ENCODE measurements around the gene ATRX.
"Not testable (repeated sequence)": the region's sequence is repeated elsewhere in the genome, so short reads cannot be mapped to it uniquely, and the experiment has no call there.

Gene ATRX, protein sequence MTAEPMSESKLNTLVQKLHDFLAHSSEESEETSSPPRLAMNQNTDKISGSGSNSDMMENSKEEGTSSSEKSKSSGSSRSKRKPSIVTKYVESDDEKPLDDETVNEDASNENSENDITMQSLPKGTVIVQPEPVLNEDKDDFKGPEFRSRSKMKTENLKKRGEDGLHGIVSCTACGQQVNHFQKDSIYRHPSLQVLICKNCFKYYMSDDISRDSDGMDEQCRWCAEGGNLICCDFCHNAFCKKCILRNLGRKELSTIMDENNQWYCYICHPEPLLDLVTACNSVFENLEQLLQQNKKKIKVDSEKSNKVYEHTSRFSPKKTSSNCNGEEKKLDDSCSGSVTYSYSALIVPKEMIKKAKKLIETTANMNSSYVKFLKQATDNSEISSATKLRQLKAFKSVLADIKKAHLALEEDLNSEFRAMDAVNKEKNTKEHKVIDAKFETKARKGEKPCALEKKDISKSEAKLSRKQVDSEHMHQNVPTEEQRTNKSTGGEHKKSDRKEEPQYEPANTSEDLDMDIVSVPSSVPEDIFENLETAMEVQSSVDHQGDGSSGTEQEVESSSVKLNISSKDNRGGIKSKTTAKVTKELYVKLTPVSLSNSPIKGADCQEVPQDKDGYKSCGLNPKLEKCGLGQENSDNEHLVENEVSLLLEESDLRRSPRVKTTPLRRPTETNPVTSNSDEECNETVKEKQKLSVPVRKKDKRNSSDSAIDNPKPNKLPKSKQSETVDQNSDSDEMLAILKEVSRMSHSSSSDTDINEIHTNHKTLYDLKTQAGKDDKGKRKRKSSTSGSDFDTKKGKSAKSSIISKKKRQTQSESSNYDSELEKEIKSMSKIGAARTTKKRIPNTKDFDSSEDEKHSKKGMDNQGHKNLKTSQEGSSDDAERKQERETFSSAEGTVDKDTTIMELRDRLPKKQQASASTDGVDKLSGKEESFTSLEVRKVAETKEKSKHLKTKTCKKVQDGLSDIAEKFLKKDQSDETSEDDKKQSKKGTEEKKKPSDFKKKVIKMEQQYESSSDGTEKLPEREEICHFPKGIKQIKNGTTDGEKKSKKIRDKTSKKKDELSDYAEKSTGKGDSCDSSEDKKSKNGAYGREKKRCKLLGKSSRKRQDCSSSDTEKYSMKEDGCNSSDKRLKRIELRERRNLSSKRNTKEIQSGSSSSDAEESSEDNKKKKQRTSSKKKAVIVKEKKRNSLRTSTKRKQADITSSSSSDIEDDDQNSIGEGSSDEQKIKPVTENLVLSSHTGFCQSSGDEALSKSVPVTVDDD (N-terminal part only)

DNA sequence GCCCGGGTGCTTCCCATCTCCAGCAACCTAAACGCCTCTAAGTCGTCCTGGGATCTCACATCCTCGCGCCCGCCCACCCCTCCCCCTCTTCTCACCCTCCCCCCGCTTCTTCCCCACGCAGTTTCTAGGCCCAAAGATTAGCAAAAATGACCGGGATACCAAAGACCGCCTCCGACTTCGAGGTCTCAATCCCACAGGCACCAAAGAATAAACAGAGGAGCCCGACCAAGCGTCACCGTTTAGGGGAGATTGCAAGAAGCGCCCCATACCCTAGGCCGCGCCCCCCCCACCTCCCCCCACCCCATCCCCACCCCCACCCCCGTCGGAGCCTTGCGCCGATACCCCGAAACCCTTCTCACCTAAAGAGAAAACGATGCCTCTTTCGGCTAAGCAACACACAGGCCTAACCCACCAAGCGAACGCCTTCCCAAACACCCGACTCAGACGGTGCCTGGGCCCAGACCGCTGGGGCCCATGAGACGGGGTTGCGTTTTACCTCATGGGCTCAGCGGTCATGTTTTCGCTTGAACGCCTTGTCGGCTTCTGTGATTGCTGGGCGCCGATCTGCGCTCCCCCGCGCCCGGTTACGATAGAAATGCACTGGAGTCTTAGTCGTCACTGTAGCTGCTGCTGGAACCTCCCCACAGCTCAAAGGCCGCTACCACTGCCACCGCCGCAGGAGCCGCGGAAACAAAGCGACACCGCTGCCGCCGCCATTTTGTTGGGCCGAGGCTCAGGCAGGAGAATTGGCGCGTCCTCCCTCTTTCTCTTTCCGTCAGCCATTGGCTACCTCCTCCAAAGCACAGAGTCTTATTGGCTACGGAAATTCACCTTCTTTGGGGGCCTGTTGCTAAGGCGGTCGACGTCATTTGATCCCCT lies at the start of gene ATRX:
TSS of gene ATRX (minus strand) at position 731 of the 879 bp plus-strand sequence. CDS start at position 516, 215 bp downstream.
- TF ChIP-seq, protein P1, sequence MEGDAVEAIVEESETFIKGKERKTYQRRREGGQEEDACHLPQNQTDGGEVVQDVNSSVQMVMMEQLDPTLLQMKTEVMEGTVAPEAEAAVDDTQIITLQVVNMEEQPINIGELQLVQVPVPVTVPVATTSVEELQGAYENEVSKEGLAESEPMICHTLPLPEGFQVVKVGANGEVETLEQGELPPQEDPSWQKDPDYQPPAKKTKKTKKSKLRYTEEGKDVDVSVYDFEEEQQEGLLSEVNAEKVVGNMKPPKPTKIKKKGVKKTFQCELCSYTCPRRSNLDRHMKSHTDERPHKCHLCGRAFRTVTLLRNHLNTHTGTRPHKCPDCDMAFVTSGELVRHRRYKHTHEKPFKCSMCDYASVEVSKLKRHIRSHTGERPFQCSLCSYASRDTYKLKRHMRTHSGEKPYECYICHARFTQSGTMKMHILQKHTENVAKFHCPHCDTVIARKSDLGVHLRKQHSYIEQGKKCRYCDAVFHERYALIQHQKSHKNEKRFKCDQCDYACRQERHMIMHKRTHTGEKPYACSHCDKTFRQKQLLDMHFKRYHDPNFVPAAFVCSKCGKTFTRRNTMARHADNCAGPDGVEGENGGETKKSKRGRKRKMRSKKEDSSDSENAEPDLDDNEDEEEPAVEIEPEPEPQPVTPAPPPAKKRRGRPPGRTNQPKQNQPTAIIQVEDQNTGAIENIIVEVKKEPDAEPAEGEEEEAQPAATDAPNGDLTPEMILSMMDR (IDR thresholded peaks at IDR 0.05; ENCODE audit: low read depth, low read length) = no peak
- DNase-seq (ENCODE audit: extremely low read depth, low read depth) = peak; percentile 35

DNA sequence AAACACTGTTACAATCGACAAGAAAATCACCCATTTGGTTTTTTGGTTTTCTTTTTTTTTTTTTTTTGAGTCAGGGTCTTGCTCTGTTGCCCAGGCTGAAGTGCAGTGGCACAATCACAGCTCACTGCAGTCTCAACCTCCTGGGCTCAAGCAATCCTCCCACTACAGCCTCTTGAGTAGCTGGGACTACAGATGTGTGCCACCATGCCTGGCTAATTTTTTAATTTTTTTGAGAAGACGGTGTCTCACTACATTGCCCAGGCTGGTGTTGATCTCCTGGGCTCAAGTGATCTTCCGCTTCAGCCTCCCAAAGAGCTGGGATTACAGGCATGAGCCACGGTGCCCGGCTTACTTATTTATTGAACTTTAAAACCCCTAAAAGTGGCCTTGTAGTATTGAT lies 45.5 kb upstream of the ATRX start:
- not testable (repeated sequence) for DNase-seq (ENCODE audit: extremely low read depth, low read depth)

DNA sequence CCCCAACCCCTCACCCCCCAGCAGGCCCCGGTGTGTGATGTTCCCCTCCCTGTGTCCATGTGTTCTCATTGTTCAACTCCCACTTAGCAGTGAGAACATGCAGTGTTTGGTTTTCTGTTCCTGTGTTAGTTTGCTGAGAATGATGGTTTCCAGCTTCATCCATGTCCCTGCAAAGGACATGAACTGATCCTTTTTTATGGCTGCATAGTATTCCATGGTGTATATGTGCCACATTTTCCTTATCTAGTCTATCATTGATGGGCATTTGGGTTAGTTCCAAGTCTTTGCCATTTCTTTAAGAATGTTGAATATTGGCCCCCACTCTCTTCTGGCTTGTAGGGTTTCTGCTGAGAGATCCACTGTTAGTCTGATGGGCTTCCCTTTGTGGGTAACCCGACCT lies 36.0 kb upstream of the ATRX start:
- DNase-seq (ENCODE audit: extremely low read depth, low read depth) = not testable (repeated sequence)

DNA sequence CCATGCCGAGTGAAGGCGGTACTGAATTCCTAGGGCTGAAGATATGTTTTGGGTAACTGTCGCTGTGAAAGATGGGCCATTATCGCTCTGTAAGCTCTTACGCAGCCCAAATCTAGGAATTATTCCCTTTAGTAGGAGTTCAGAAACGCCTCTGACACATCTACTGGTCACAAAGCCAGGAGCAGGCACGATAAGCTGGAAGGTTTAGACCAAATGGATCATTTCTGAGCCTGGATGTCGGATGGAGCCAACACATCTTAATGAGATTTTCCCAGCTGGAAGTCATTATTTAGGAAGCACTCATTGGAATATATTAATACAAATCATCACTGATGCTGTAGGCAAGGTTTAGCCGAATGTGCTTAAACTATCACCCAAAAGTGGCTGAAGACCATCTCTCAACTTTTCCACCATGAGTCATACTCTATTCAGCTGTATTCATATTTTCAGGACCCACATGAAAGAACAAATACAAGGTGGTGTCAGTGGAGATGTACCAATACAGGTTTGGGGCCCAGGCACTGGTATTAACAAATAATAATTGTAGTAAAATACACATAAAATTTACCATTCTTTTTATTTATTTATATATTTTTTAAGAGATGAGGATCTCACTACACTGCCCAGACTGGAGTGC lies 34.2 kb upstream of the ATRX start:
- DNase-seq (ENCODE audit: extremely low read depth, low read depth) = no peak
- TF ChIP-seq, protein P1 (IDR thresholded peaks at IDR 0.05; ENCODE audit: low read depth, low read length) = no peak

DNA sequence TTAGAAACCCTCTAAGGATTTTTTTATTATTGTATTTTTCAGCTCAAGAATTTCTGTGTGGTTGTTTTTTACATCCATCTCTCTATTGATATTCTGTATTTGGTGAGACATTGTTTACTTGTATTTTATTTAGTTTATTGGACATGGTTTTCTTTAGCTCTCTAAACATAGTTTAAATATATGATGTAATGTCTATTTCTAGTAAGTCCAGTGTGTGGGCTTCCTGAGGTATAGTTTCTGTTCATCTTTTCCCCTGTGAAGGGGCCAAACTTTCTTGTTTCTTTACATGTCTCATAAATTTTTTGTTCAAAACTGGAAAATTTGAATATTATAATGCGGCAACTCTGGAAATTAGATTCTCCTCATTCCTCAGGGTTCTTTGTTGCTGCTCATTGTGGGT lies 28.2 kb upstream of the ATRX start:
- DNase-seq (ENCODE audit: extremely low read depth, low read depth) = no peak
- TF ChIP-seq, protein P1 (IDR thresholded peaks at IDR 0.05; ENCODE audit: low read depth, low read length) = no peak

DNA sequence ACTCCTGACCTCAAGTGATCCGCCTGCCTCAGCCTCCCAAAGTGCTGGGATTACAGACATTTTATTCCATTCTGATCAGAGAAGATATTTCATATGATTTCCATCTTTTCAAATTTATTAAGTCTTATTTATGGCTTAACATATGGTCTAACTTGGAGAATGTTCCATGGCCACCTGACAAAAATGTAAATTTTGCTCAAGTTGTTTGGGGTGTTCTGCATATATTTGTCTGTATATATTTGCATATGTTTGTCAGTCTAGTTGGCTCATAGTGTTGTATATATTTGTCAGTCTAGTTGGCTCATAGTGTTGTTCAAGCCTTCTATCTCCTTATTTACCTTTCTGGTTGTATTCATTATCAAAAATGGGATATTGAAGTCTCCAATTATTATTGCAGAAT lies 16.2 kb upstream of the ATRX start:
- no peak for DNase-seq (ENCODE audit: extremely low read depth, low read depth)
- TF ChIP-seq, protein P1 (IDR thresholded peaks at IDR 0.05; ENCODE audit: low read depth, low read length) = no peak

DNA sequence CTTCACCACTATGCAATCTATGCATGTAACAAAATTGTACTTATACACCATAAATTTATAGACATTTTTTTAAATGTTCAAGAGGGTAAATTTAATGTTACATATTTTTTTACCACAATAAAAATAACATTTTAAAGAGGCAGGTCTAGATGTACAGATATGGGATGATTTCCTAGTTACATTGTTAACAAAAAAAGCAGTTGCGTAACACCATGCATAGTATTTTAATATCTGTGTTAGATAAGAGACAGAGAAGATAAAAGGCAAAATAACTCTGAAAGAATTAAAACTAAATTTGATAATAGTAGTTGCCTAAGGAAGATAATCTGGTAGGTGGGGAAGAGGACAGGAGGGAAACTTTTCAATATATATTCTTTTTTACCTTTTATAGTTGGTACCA lies 9.1 kb upstream of the ATRX start:
- TF ChIP-seq, protein P1 (IDR thresholded peaks at IDR 0.05; ENCODE audit: low read depth, low read length) = no peak
- DNase-seq (ENCODE audit: extremely low read depth, low read depth) = no peak

All from AG09319 (cell line).